CD4-positive, alpha-beta T cell treated with Interleukin-2 at 100 ng/mL for 4 hours (primary cell): ENCODE measurements around the gene DCLK1.

Experiments used
- DNase-seq: peaks from one replicate; pipeline ENCODE4 v3.0.0-alpha.2; 2020; ENCODE audit warnings: low spot score

The DCLK1 gene

GRCh38 chr13:36131222-36131930 lies at the start of gene DCLK1:
Gene DCLK1 (minus strand): TSS chr13:36131382.
- DNase-seq: no peak

- no peak for DNase-seq
Measured at GRCh38 chr13:36175621-36176020, 44.4 kb upstream of the DCLK1 start.

GRCh38 chr13:36174923-36175322 lies 43.7 kb upstream of the DCLK1 start:
- no peak for DNase-seq

- DNase-seq: no peak
Measured at GRCh38 chr13:36173571-36174322, 42.6 kb upstream of the DCLK1 start.

- no peak for DNase-seq
Measured at GRCh38 chr13:36166046-36166445, 34.9 kb upstream of the DCLK1 start.

GRCh38 chr13:36163809-36164308 lies 32.7 kb upstream of the DCLK1 start:
- DNase-seq: no peak

- no peak for DNase-seq
Measured at GRCh38 chr13:36163286-36163685, 32.1 kb upstream of the DCLK1 start.

GRCh38 chr13:36160297-36160696 lies 29.1 kb upstream of the DCLK1 start:
- no peak for DNase-seq

GRCh38 chr13:36158611-36159010 lies 27.4 kb upstream of the DCLK1 start:
- no peak for DNase-seq

GRCh38 chr13:36157480-36157879 lies 26.3 kb upstream of the DCLK1 start:
- no peak for DNase-seq

GRCh38 chr13:36154567-36155291 lies 23.5 kb upstream of the DCLK1 start:
- no peak for DNase-seq

- no peak for DNase-seq
Measured at GRCh38 chr13:36151591-36151990, 20.4 kb upstream of the DCLK1 start.

GRCh38 chr13:36148446-36148845 lies 17.3 kb upstream of the DCLK1 start:
- DNase-seq: no peak

- no peak for DNase-seq
Measured at GRCh38 chr13:36147330-36147729, 16.1 kb upstream of the DCLK1 start.

GRCh38 chr13:36146511-36147269 lies 15.5 kb upstream of the DCLK1 start:
- DNase-seq: no peak

- no peak for DNase-seq
Measured at GRCh38 chr13:36143738-36144137, 12.6 kb upstream of the DCLK1 start.

- no peak for DNase-seq
Measured at GRCh38 chr13:36142735-36143134, 11.6 kb upstream of the DCLK1 start.

GRCh38 chr13:36135876-36136275 lies 4.7 kb upstream of the DCLK1 start:
- DNase-seq: no peak

GRCh38 chr13:36134632-36135031 lies 3.5 kb upstream of the DCLK1 start:
- DNase-seq: no peak

GRCh38 chr13:36133950-36134626 lies 2.9 kb upstream of the DCLK1 start:
- no peak for DNase-seq

GRCh38 chr13:36132376-36132775 lies 1.2 kb upstream of the DCLK1 start:
- DNase-seq: no peak

GRCh38 chr13:36131931-36132297 lies 732 bp upstream of the DCLK1 start:
- DNase-seq: no peak
